ENCODE results near the gene XYLT1.

GRCh38 chr16:17351441-17352035 lies 119.2 kb downstream of the XYLT1 start:
- TF ChIP-seq CTCF (IDR thresholded peaks at IDR 0.05; ENCODE audit: poor library complexity, severe bottlenecking) (no peak), EZH2 (IDR thresholded peaks at IDR 0.05; ENCODE audit: borderline replicate concordance, insufficient read depth, low read length, poor library complexity, severe bottlenecking) (no peak), RAD21 (conservative IDR thresholded peaks at IDR 0.05) (no peak), POLR2AphosphoS5 (IDR thresholded peaks at IDR 0.05) (no peak), TAF1 (IDR thresholded peaks at IDR 0.05; ENCODE audit: low read depth) (no peak)
